ENCODE measurements around the gene SULT2B1.

DNA sequence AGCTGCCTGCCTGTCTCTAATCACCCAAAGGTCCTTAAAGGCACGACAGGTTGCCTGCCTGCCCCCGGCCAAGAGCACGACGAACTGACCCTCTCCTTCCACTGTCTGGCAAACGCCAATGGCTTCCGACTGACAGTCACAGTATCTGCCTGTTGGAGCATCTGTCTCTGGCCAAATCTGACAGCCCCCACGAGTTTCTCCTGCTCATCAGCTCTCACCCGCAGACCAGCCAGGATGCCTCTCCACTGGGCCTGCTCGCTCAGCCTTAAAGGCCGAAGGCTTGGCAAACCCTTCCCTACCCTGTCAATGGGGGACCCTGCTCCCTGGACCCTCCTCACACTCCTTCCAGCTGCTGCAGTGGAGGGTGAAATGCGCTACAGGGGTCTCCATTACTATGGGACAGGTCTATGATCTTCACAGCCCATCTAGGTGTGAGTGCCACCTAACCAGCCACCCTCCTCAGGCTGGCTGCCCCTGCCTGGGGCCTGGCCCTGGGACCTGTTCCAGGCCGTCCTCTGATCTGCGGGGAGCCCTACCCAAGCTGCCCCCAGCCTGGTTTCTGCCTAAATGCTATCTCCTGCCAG is 62.0 kb downstream of the SULT2B1 start:
- TF ChIP-seq POLR2AphosphoS5 (IDR thresholded peaks at IDR 0.05) (no peak), POLR2A (IDR thresholded peaks at IDR 0.05) (no peak), EP300 (IDR thresholded peaks at IDR 0.05) (no peak)
- TF ChIP-seq, protein P1, sequence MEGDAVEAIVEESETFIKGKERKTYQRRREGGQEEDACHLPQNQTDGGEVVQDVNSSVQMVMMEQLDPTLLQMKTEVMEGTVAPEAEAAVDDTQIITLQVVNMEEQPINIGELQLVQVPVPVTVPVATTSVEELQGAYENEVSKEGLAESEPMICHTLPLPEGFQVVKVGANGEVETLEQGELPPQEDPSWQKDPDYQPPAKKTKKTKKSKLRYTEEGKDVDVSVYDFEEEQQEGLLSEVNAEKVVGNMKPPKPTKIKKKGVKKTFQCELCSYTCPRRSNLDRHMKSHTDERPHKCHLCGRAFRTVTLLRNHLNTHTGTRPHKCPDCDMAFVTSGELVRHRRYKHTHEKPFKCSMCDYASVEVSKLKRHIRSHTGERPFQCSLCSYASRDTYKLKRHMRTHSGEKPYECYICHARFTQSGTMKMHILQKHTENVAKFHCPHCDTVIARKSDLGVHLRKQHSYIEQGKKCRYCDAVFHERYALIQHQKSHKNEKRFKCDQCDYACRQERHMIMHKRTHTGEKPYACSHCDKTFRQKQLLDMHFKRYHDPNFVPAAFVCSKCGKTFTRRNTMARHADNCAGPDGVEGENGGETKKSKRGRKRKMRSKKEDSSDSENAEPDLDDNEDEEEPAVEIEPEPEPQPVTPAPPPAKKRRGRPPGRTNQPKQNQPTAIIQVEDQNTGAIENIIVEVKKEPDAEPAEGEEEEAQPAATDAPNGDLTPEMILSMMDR (IDR thresholded peaks at IDR 0.05) = no peak
